K562 (cell line): ENCODE data around the gene DPM2.

Source experiments
- CBX3 ChIP-seq, 2 experiments: IDR thresholded peaks; 1 replicate in 1 of 2; 2 replicates in 1 of 2; pipeline ENCODE4 v1.6.1; 2012; ENCODE audit warnings: inconsistent platforms in 2 of 2, low read length in 2 of 2, borderline replicate concordance in 1 of 2, control low read depth in 1 of 2
- FOXM1 ChIP-seq, 2 experiments: fragments of 450-650 bp in 1 of 2; sonication (generic) in 1 of 2; formaldehyde crosslinking in 1 of 2; IDR thresholded peaks; 2 replicates each; pipeline versions ENCODE4 v1.6.1 to v1.9.0; 2017 to 2022; ENCODE audit warnings: low read depth in 2 of 2, mild to moderate bottlenecking in 2 of 2, missing genetic modification reagents in 1 of 2, moderate library complexity in 1 of 2
- HNRNPLL ChIP-seq: fragments of 200-400 bp; formaldehyde crosslinking; IDR thresholded peaks from 2 replicates; pipeline ENCODE4 v1.6.1; 2017; ENCODE audit warnings: low read length, low read depth, mild to moderate bottlenecking; ENCODE audit not compliant: poor library complexity, severe bottlenecking
- POLR2AphosphoS2 ChIP-seq: IDR thresholded peaks from 2 replicates; pipeline ENCODE4 v1.6.1; 2012; ENCODE audit warnings: low read length, improper control_type of control experiment
- RNF2 ChIP-seq: sonication (generic); IDR thresholded peaks from 2 replicates; pipeline ENCODE4 v1.6.1; 2016
- SIN3A ChIP-seq, 2 experiments: fragments of 150-350 bp in 1 of 2; IDR thresholded peaks; 2 replicates each; pipeline ENCODE4 v1.6.1; 2011 to 2016; ENCODE audit warnings: borderline replicate concordance in 2 of 2, low read depth in 2 of 2, low read length in 2 of 2, mild to moderate bottlenecking in 2 of 2, moderate library complexity in 2 of 2; ENCODE audit not compliant: control insufficient read depth in 1 of 2
- SREBF2 ChIP-seq: sonication (generic); formaldehyde crosslinking; IDR thresholded peaks from 2 replicates; pipeline ENCODE4 v1.4.0; 2020; ENCODE audit warnings: mild to moderate bottlenecking, missing genetic modification reagents
- ZBTB8A ChIP-seq: fragments of 450-650 bp; IDR thresholded peaks from 2 replicates; pipeline ENCODE4 v1.6.1; 2018; ENCODE audit warnings: mild to moderate bottlenecking, moderate library complexity; ENCODE audit not compliant: partially characterized antibody
- ZNF217 ChIP-seq: sonication (generic); formaldehyde crosslinking; IDR thresholded peaks from 2 replicates; pipeline ENCODE4 v1.8.0; 2022; ENCODE audit warnings: mild to moderate bottlenecking, missing genetic modification reagents
- TF ChIP-seq, protein P1 (sequence below), 2 experiments: IDR thresholded peaks; 2 replicates each; pipeline ENCODE4 v1.6.1; 2011; ENCODE audit warnings: borderline replicate concordance in 1 of 2, control low read depth in 1 of 2, low read depth in 1 of 2, low read length in 1 of 2, mild to moderate bottlenecking in 1 of 2, mixed read lengths in 1 of 2, moderate library complexity in 1 of 2; ENCODE audit not compliant: insufficient read depth in 1 of 2, insufficient read length in 1 of 2, poor library complexity in 1 of 2, severe bottlenecking in 1 of 2; ENCODE audit errors: extremely low read depth in 1 of 2
- TF ChIP-seq, protein P2 (sequence below), 3 experiments: IDR thresholded peaks in 2 of 3; conservative IDR thresholded peaks in 1 of 3; 2 replicates each; pipeline ENCODE4 v1.5.1; 2011 to 2012; ENCODE audit warnings: low read length in 3 of 3, mild to moderate bottlenecking in 3 of 3, control low read depth in 2 of 3, improper control_type of control experiment in 1 of 3, inconsistent platforms in 1 of 3, low read depth in 1 of 3, mixed read lengths in 1 of 3, moderate library complexity in 1 of 3; ENCODE audit not compliant: insufficient read depth in 2 of 3
- TF ChIP-seq, protein P3 (sequence below): fragments of 450-650 bp; IDR thresholded peaks from 2 replicates; pipeline ENCODE4 v1.7.1; 2018; ENCODE audit warnings: mild to moderate bottlenecking, low read depth; ENCODE audit not compliant: partially characterized antibody

DNA sequence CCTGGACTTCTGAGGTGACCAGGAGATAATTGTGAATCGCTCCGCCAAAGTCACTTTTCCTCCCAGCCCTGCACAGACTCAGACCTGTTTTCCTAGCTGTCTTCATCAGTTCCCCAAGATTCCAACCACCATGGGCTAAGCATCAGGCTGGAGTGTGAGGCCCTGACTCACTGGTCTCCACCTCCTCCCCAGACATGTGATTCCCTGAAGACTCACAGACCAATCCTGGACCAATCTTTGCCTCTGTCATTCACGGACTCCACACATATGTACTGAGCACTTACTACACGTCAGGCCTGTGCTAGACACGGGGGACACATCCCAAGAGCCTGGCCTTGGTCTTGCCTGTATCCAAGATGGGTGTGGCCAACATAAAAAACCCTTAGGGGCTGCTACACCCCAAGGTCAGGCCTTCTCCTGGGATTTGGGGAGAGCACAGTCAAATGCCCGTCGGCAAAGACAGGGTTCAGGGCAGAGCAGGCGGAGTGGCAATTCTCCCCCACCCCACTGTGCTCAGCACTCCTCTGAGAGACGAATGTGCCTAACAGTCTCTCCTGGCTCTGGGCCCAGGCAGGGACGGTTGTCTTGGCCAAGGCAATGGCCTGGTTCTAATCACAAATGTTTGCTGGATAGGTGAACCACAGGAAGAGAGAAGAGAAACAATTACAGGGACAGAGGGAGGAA, 31.2 kb upstream of the DPM2 start:
- TF ChIP-seq RNF2: no peak
- no peak for TF ChIP-seq FOXM1 (IDR thresholded peaks at IDR 0.05; ENCODE audit: low read depth)
- TF ChIP-seq FOXM1 (CRISPR knock-in tag; IDR thresholded peaks at IDR 0.05; ENCODE audit: low read depth): no peak
- TF ChIP-seq HNRNPLL: no peak
- TF ChIP-seq, protein P1, sequence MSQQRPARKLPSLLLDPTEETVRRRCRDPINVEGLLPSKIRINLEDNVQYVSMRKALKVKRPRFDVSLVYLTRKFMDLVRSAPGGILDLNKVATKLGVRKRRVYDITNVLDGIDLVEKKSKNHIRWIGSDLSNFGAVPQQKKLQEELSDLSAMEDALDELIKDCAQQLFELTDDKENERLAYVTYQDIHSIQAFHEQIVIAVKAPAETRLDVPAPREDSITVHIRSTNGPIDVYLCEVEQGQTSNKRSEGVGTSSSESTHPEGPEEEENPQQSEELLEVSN (IDR thresholded peaks at IDR 0.05; ENCODE audit: borderline replicate concordance in 1 of 2, extremely low read depth in 1 of 2, insufficient read depth in 1 of 2, insufficient read length in 1 of 2, low read depth in 1 of 2, low read length in 1 of 2, poor library complexity in 1 of 2, severe bottlenecking in 1 of 2): no peak
- TF ChIP-seq CBX3 (IDR thresholded peaks at IDR 0.05; ENCODE audit: borderline replicate concordance in 1 of 2, low read length in 2 of 2): no peak
- TF ChIP-seq POLR2AphosphoS2: no peak
- TF ChIP-seq ZBTB8A: no peak
- TF ChIP-seq SREBF2: no peak
- TF ChIP-seq, protein P2, sequence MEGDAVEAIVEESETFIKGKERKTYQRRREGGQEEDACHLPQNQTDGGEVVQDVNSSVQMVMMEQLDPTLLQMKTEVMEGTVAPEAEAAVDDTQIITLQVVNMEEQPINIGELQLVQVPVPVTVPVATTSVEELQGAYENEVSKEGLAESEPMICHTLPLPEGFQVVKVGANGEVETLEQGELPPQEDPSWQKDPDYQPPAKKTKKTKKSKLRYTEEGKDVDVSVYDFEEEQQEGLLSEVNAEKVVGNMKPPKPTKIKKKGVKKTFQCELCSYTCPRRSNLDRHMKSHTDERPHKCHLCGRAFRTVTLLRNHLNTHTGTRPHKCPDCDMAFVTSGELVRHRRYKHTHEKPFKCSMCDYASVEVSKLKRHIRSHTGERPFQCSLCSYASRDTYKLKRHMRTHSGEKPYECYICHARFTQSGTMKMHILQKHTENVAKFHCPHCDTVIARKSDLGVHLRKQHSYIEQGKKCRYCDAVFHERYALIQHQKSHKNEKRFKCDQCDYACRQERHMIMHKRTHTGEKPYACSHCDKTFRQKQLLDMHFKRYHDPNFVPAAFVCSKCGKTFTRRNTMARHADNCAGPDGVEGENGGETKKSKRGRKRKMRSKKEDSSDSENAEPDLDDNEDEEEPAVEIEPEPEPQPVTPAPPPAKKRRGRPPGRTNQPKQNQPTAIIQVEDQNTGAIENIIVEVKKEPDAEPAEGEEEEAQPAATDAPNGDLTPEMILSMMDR (IDR thresholded peaks at IDR 0.05 in 2 of 3, conservative IDR thresholded peaks at IDR 0.05 in 1 of 3; ENCODE audit: insufficient read depth in 2 of 3, low read depth in 1 of 3, low read length in 3 of 3): no peak
- no peak for TF ChIP-seq ZNF217 (CRISPR knock-in tag)
- TF ChIP-seq, protein P3, sequence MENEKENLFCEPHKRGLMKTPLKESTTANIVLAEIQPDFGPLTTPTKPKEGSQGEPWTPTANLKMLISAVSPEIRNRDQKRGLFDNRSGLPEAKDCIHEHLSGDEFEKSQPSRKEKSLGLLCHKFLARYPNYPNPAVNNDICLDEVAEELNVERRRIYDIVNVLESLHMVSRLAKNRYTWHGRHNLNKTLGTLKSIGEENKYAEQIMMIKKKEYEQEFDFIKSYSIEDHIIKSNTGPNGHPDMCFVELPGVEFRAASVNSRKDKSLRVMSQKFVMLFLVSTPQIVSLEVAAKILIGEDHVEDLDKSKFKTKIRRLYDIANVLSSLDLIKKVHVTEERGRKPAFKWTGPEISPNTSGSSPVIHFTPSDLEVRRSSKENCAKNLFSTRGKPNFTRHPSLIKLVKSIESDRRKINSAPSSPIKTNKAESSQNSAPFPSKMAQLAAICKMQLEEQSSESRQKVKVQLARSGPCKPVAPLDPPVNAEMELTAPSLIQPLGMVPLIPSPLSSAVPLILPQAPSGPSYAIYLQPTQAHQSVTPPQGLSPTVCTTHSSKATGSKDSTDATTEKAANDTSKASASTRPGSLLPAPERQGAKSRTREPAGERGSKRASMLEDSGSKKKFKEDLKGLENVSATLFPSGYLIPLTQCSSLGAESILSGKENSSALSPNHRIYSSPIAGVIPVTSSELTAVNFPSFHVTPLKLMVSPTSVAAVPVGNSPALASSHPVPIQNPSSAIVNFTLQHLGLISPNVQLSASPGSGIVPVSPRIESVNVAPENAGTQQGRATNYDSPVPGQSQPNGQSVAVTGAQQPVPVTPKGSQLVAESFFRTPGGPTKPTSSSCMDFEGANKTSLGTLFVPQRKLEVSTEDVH: no peak
- TF ChIP-seq SIN3A (IDR thresholded peaks at IDR 0.05; ENCODE audit: borderline replicate concordance in 2 of 2, control insufficient read depth in 1 of 2, low read depth in 2 of 2, low read length in 2 of 2): no peak
